Liver (tissue), 3 donors: ENCODE results near the gene CD160.
"Not testable (repeated sequence)": the region's sequence is repeated elsewhere in the genome, so short reads cannot be mapped to it uniquely, and the experiment has no call there.

Experiments used
- HNF4A ChIP-seq, 2 donors: conservative IDR thresholded peaks; 2 replicates each; pipeline ENCODE4 v1.6.1; 2016; ENCODE audit warnings: antibody characterized with exemption in 2 of 2, mild to moderate bottlenecking in 2 of 2
- RAD21 ChIP-seq, 2 donors: IDR thresholded peaks; 2 replicates each; pipeline ENCODE4 v1.6.1; 2016; ENCODE audit warnings: antibody characterized with exemption in 2 of 2, mild to moderate bottlenecking in 2 of 2
- SP1 ChIP-seq: IDR thresholded peaks from 2 replicates; pipeline ENCODE4 v1.6.1; 2018; ENCODE audit warnings: antibody characterized with exemption, mild to moderate bottlenecking
- TF ChIP-seq, protein P1 (sequence below): IDR thresholded peaks from 2 replicates; pipeline ENCODE4 v1.6.1; 2016; ENCODE audit warnings: antibody characterized with exemption
- TF ChIP-seq, protein P2 (sequence below): fragments of 150-350 bp; IDR thresholded peaks from 2 replicates; pipeline ENCODE4 v1.5.1; 2017; ENCODE audit warnings: improper control_type of control experiment, low read depth, low read length; ENCODE audit not compliant: missing input control
- donor health status: healthy.
- donor health status: healthy.

DNA sequence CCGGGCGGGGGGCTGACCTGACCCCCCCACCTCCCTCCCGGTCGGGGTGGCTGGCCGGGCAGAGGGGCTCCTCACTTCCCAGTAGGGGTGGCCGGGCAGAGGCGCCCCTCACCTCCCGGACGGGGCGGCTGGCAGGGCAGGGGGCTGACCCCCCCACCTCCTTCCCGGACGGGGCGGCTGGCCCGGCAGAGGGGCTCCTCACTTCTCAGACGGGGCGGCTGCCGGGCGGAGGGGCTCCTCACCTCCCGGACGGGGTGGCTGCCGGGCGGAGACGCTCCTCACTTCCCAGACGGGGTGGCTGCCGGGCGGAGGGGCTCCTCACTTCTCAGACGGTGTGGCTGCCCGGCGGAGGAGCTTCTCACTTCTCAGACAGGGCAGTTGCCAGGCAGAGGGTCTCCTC, 47.6 kb downstream of the CD160 start:
- TF ChIP-seq, protein P1, sequence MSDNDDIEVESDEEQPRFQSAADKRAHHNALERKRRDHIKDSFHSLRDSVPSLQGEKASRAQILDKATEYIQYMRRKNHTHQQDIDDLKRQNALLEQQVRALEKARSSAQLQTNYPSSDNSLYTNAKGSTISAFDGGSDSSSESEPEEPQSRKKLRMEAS, result not testable (repeated sequence)
- TF ChIP-seq, protein P2, sequence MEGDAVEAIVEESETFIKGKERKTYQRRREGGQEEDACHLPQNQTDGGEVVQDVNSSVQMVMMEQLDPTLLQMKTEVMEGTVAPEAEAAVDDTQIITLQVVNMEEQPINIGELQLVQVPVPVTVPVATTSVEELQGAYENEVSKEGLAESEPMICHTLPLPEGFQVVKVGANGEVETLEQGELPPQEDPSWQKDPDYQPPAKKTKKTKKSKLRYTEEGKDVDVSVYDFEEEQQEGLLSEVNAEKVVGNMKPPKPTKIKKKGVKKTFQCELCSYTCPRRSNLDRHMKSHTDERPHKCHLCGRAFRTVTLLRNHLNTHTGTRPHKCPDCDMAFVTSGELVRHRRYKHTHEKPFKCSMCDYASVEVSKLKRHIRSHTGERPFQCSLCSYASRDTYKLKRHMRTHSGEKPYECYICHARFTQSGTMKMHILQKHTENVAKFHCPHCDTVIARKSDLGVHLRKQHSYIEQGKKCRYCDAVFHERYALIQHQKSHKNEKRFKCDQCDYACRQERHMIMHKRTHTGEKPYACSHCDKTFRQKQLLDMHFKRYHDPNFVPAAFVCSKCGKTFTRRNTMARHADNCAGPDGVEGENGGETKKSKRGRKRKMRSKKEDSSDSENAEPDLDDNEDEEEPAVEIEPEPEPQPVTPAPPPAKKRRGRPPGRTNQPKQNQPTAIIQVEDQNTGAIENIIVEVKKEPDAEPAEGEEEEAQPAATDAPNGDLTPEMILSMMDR, result not testable (repeated sequence)
- not testable (repeated sequence) for TF ChIP-seq SP1; RAD21 (IDR thresholded peaks at IDR 0.05); HNF4A (conservative IDR thresholded peaks at IDR 0.05)
